DOHH2 (cell line): ENCODE results near the gene DDR1.

Source experiments
- CTCF ChIP-seq: fragments of 200-600 bp; sonication (generic); IDR thresholded peaks from one replicate; pipeline ENCODE4 v1.5.1; 2014; ENCODE audit warnings: antibody characterized with exemption, mild to moderate bottlenecking, low read depth, low read length; ENCODE audit not compliant: poor library complexity, severe bottlenecking
- EZH2phosphoT487 ChIP-seq: fragments of 200-600 bp; sonication (generic); IDR thresholded peaks from 2 replicates; pipeline ENCODE4 v1.6.1; 2017; ENCODE audit warnings: borderline replicate concordance, mild to moderate bottlenecking, antibody characterized with exemption, low read length, moderate library complexity, mixed read lengths

DNA sequence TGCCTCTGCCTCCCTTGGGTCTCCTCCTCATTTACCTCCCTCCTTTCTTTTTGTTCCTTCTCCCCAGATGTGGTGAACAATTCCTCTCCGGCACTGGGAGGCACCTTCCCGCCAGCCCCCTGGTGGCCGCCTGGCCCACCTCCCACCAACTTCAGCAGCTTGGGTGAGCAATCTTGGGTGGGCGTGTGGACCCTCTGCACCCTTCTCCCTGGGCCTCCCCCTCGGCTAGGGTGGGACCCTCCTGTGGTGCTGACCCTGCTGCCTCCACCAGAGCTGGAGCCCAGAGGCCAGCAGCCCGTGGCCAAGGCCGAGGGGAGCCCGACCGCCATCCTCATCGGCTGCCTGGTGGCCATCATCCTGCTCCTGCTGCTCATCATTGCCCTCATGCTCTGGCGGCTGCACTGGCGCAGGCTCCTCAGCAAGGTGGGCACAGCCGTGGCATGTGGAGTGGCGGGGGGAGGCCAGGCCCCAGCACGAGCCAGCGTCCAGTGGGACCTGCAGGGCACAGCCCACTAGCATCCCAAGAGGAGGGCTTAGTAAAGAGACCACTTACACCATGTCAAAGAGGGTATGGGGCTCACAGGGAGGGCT, 8.8 kb downstream of the DDR1 start:
- TF ChIP-seq CTCF (peak; percentile 36), EZH2phosphoT487 (no peak)
